IMR-90 (cell line): Measurements from ENCODE around the gene SLC6A20. TPM values are rescaled to one million over a fixed set of nuclear protein-coding genes. Genes with fewer than 3 reads are reported as not detected.
A peak's percentile ranks its signal among the peaks of the same experiment; 100 is the strongest.

Source experiments
- ATAC-seq: fragments of 200-7000 bp; cut with Tn5 transposase; 2 replicates; pipeline ENCODE4 v1.9.1; 2020; ENCODE audit warnings: low read depth, mild to moderate bottlenecking, moderate library complexity
- BruUV-seq: library from RNA; stranded (reverse); fragments of 400-500 nt; replicated peaks from 2 replicates; lab custom pipeline; 2021; lab: Mats Ljungman, UMichigan
- CTCF ChIA-PET: fragments of 300-600 bp; formaldehyde crosslinking; extraction: SDS; loops from one replicate; lab custom pipeline; 2021; ENCODE audit warnings: antibody characterized with exemption; lab: Yijun Ruan, JAX
- POLR2A ChIA-PET: fragments of 300-600 bp; sonication (Branson Sonifier 250); formaldehyde crosslinking; loops from one replicate; lab custom pipeline; 2022; ENCODE audit warnings: antibody characterized with exemption; ENCODE audit not compliant: unreplicated experiment; lab: Charles Lee
- DNase-seq: peaks from one replicate; pipeline ENCODE4 v3.0.0; 2013
- H2AFZ ChIP-seq: replicated peaks from 2 replicates; pipeline ENCODE3; 2013; ENCODE audit warnings: low read length, mild to moderate bottlenecking; ENCODE audit not compliant: poor library complexity
- H2AK5ac ChIP-seq: 2 replicates; pipeline ENCODE4 v1.6.1; 2013; ENCODE audit warnings: low read depth, low read length, inconsistent platforms
- H2AK9ac ChIP-seq: replicated peaks from 2 replicates; pipeline ENCODE3; 2013; ENCODE audit warnings: mild to moderate bottlenecking, low read depth, low read length, moderate library complexity; ENCODE audit not compliant: poor library complexity
- H2BK120ac ChIP-seq: 2 replicates; pipeline ENCODE4 v1.6.1; 2013; ENCODE audit warnings: low read depth, low read length, inconsistent platforms
- H2BK15ac ChIP-seq: 3 replicates; pipeline ENCODE4 v1.6.1; 2013; ENCODE audit warnings: low read depth, low read length, inconsistent platforms
- H2BK20ac ChIP-seq: 2 replicates; pipeline ENCODE4 v1.6.1; 2013; ENCODE audit warnings: low read depth, mild to moderate bottlenecking, inconsistent platforms, low read length, moderate library complexity
- H2BK5ac ChIP-seq: 2 replicates; pipeline ENCODE4 v1.6.1; 2013; ENCODE audit warnings: mild to moderate bottlenecking, low read depth, low read length, inconsistent platforms; ENCODE audit not compliant: poor library complexity, severe bottlenecking
- H3K14ac ChIP-seq: replicated peaks from 2 replicates; pipeline ENCODE4 v1.6.1; 2013; ENCODE audit warnings: low read depth, low read length, inconsistent platforms
- H3K18ac ChIP-seq: 2 replicates; pipeline ENCODE4 v1.6.1; 2013; ENCODE audit warnings: low read depth, low read length, control low read depth
- H3K23ac ChIP-seq: 2 replicates; pipeline ENCODE4 v1.6.1; 2013; ENCODE audit warnings: low read depth, low read length, inconsistent platforms
- H3K27ac ChIP-seq: 2 replicates; pipeline ENCODE4 v1.5.1; 2013; ENCODE audit warnings: mild to moderate bottlenecking, control low read depth, low read length; ENCODE audit not compliant: insufficient read depth
- H3K27me3 ChIP-seq: 2 replicates; pipeline ENCODE4 v1.6.1; 2013; ENCODE audit warnings: low read length; ENCODE audit not compliant: control insufficient read depth, insufficient read depth
- H3K36me3 ChIP-seq: 2 replicates; pipeline ENCODE4 v1.6.1; 2013; ENCODE audit warnings: low read length, mixed read lengths; ENCODE audit not compliant: control insufficient read depth, insufficient read depth
- H3K4ac ChIP-seq: 2 replicates; pipeline ENCODE4 v1.6.1; 2013; ENCODE audit warnings: low read depth, low read length, inconsistent platforms
- H3K4me1 ChIP-seq: 2 replicates; pipeline ENCODE4 v1.6.1; 2013; ENCODE audit warnings: low read length, mixed read lengths; ENCODE audit not compliant: control insufficient read depth, insufficient read depth
- H3K4me2 ChIP-seq: 2 replicates; pipeline ENCODE4 v1.6.1; 2013; ENCODE audit warnings: low read depth, mild to moderate bottlenecking, control low read depth, low read length, moderate library complexity
- H3K4me3 ChIP-seq: 2 replicates; pipeline ENCODE4 v1.5.1; 2013; ENCODE audit warnings: low read depth, mild to moderate bottlenecking, control low read depth, low read length, moderate library complexity; ENCODE audit not compliant: insufficient read depth
- H3K56ac ChIP-seq: 2 replicates; pipeline ENCODE4 v1.6.1; 2013; ENCODE audit warnings: low read length, inconsistent platforms; ENCODE audit not compliant: insufficient read depth; ENCODE audit errors: extremely low read depth
- H3K79me1 ChIP-seq, 2 experiments: 2 replicates each; pipeline ENCODE4 v1.6.1; 2013; ENCODE audit warnings: low read length in 2 of 2, inconsistent platforms in 1 of 2, low read depth in 1 of 2
- H3K9ac ChIP-seq: 2 replicates; pipeline ENCODE4 v1.6.1; 2013; ENCODE audit warnings: low read depth, low read length, control low read depth
- H3K9me1 ChIP-seq: 2 replicates; pipeline ENCODE4 v1.6.1; 2013; ENCODE audit warnings: low read length, inconsistent platforms; ENCODE audit not compliant: insufficient read depth
- H3K9me3 ChIP-seq: 2 replicates; pipeline ENCODE4 v1.6.1; 2013; ENCODE audit warnings: low read length; ENCODE audit not compliant: control insufficient read depth, insufficient read depth
- H4K20me1 ChIP-seq: 2 replicates; pipeline ENCODE4 v1.6.1; 2013; ENCODE audit warnings: low read length, inconsistent platforms; ENCODE audit not compliant: insufficient read depth
- H4K5ac ChIP-seq: 2 replicates; pipeline ENCODE4 v1.6.1; 2013; ENCODE audit warnings: mild to moderate bottlenecking, low read depth, low read length, control low read depth
- H4K8ac ChIP-seq, 2 experiments: 2 replicates each; pipeline ENCODE4 v1.6.1; 2013; ENCODE audit warnings: low read depth in 2 of 2, low read length in 2 of 2, control low read depth in 1 of 2, inconsistent platforms in 1 of 2
- H4K91ac ChIP-seq: 2 replicates; pipeline ENCODE4 v1.6.1; 2013; ENCODE audit warnings: low read depth, low read length, inconsistent platforms; ENCODE audit not compliant: insufficient read depth
- ELK1 ChIP-seq: fragments of 150-350 bp; IDR thresholded peaks from 2 replicates; pipeline ENCODE4 v1.6.1; 2016; ENCODE audit warnings: low read depth, mild to moderate bottlenecking, low read length, moderate library complexity, borderline replicate concordance
- MAZ ChIP-seq: IDR thresholded peaks from 2 replicates; pipeline ENCODE4 v1.6.1; 2012; ENCODE audit warnings: low read depth, mild to moderate bottlenecking, low read length, improper control_type of control experiment, moderate library complexity, borderline replicate concordance
- RAD21 ChIP-seq: IDR thresholded peaks from 2 replicates; pipeline ENCODE4 v1.6.1; 2012; ENCODE audit warnings: low read length, improper control_type of control experiment
- WGBS, 2 experiments: methylation state at CpG; one replicate each; pipeline versions ENCODE4 v1.1.5 to v1.1.7; 2013; ENCODE audit warnings: missing lambda C conversion rate in 2 of 2; ENCODE audit not compliant: insufficient read length in 1 of 2; ENCODE audit errors: extremely low coverage in 2 of 2; 5-methylcytosine and 5-hydroxymethylcytosine counted together
- dilution Hi-C: fragments of 300-500 bp; cut with HindIII; formaldehyde crosslinking; loops from one replicate; pipeline ENCODE4 v1.14.3; 2018; ENCODE audit warnings: low sequenced_read_pairs; ENCODE audit not compliant: unreplicated experiment
- in situ Hi-C: fragments of 300-500 bp; cut with MboI; formaldehyde crosslinking; loops from 3 replicates; pipeline ENCODE4 v1.14.3; 2019; ENCODE audit warnings: low sequenced_read_pairs, inconsistent platforms, mixed read lengths
- intact Hi-C: fragments of 100-400 bp; cut with micrococcal nuclease; formaldehyde crosslinking; loops from 2 replicates; pipeline ENCODE4 v1.10.0; 2022
- polyA plus RNA-seq, 3 experiments: library from polyadenylated mRNA; depleted of rRNA; stranded (reverse); fragments of >200 nt; gene quantifications; 2 replicates each; pipeline ENCODE4 v1.2.3, GENCODE V29; 2012; ENCODE audit warnings: low replicate concordance in 1 of 3
- total RNA-seq: library from RNA; depleted of rRNA; stranded (reverse); fragments of >200 nt; gene quantifications from 2 replicates; pipeline ENCODE4 v1.2.3, GENCODE V29; 2012

SLC6A20 gene
- total and polyA plus RNA-seq, 2 of the 4 experiments (the other 2 are of a cell fraction): not detected

GRCh38 chr3:45816544-45816943, 20.2 kb upstream of the SLC6A20 start:
- Histone ChIP-seq H3K4me2 (no peak overlapping the region), H2AK9ac (no peak overlapping the region), H3K79me1 (no peaks in the 10 kb centered on the region), H2BK20ac (no peak overlapping the region), H3K56ac (no peak overlapping the region), H2BK15ac (no peak overlapping the region; the same call in 2 of the 3 replicates), H3K9me1 (peaks cover 8% of the 10 kb centered on the region), H2BK5ac (no peak overlapping the region), H3K4ac (no peak overlapping the region), H4K20me1 (peaks cover 8% of the 10 kb centered on the region; the same call in 1 of the 2 replicates), H2BK120ac (no peak overlapping the region), H3K4me3 (no peak overlapping the region), H3K4me1 (peaks cover 12% of the 10 kb centered on the region), H3K14ac (no peak overlapping the region), H3K23ac (no peak overlapping the region), H4K91ac (no peak overlapping the region), H2AFZ (no peak overlapping the region), H2AK5ac (0 out of 2 replicates have a peak overlapping the region, but pooled peaks have one; percentile 42), H3K18ac (no peak overlapping the region), H3K9me3 (no peaks in the 10 kb centered on the region), H3K9ac (no peak overlapping the region), H4K8ac (no peak overlapping the region), H4K5ac (no peak overlapping the region), H3K27me3 (no peaks in the 10 kb centered on the region), H3K27ac (no peak overlapping the region), H3K36me3 (no peaks in the 10 kb centered on the region)
- dilution Hi-C loops (no loop called here), in situ Hi-C loops (no loop called here), intact Hi-C loops (no loop called here)
- TF ChIP-seq MAZ: no peak
- TF ChIP-seq RAD21: no peak
- TF ChIP-seq ELK1: no peak
- peak; percentile 41 for DNase-seq
- no peak for ATAC-seq
- WGBS, 2 experiments: no CpG with 5 or more reads among the region's 3 CpGs
- CTCF ChIA-PET: interaction anchor here (0.6 kb wide), 1 partner anchor 791 kb away, joined by 3 read pairs; the partner anchor contains the start of gene CLEC3B
- POLR2A ChIA-PET: no interaction called here
- no TSS peak for BruUV-seq
